Panc1 (cell line): ENCODE results near the gene SLC6A2.

Source experiments
- CTCF ChIP-seq: fragments of 450-650 bp; IDR thresholded peaks from 2 replicates; pipeline ENCODE4 v1.5.1; 2017; ENCODE audit warnings: mild to moderate bottlenecking
- POLR2AphosphoS5 ChIP-seq: IDR thresholded peaks from 2 replicates; pipeline ENCODE4 v1.6.1; 2012; ENCODE audit warnings: mild to moderate bottlenecking, low read depth, low read length, moderate library complexity
- SIN3A ChIP-seq: IDR thresholded peaks from 2 replicates; pipeline ENCODE4 v1.6.1; 2012; ENCODE audit warnings: low read depth, mild to moderate bottlenecking, low read length, moderate library complexity, borderline replicate concordance; ENCODE audit not compliant: insufficient read depth
- TCF7L2 ChIP-seq: IDR thresholded peaks from 2 replicates; pipeline ENCODE4 v1.6.1; 2011; ENCODE audit warnings: mild to moderate bottlenecking, low read depth, low read length, inconsistent platforms
- TF ChIP-seq, protein P1 (sequence below), 2 experiments: IDR thresholded peaks; 2 replicates each; pipeline ENCODE4 v1.6.1; 2011 to 2012; ENCODE audit warnings: low read depth in 2 of 2, control low read depth in 1 of 2, low read length in 1 of 2, mild to moderate bottlenecking in 1 of 2, moderate library complexity in 1 of 2; ENCODE audit not compliant: insufficient read depth in 1 of 2

DNA sequence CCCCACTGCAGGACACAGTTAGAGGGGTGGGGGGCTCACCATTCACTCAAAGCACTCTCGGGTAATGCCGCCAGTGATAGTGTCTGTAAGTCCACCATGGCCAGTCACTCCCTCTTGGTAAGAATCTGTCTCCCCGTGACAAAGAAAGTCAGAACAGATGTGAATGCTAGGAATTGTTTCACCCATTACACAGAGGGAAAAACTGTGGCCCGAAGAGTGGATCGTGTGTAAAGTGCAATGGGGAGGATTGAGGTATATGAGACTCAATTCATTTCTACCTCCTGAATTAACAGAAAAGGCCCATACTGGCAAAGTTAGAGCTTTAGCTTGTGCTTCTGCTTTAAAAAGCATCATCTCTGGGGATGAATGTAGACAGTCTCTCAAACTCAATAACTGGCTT, 17.5 kb upstream of the SLC6A2 start:
- TF ChIP-seq POLR2AphosphoS5 (no peak), CTCF (no peak), SIN3A (no peak), TCF7L2 (no peak)
- TF ChIP-seq, protein P1, sequence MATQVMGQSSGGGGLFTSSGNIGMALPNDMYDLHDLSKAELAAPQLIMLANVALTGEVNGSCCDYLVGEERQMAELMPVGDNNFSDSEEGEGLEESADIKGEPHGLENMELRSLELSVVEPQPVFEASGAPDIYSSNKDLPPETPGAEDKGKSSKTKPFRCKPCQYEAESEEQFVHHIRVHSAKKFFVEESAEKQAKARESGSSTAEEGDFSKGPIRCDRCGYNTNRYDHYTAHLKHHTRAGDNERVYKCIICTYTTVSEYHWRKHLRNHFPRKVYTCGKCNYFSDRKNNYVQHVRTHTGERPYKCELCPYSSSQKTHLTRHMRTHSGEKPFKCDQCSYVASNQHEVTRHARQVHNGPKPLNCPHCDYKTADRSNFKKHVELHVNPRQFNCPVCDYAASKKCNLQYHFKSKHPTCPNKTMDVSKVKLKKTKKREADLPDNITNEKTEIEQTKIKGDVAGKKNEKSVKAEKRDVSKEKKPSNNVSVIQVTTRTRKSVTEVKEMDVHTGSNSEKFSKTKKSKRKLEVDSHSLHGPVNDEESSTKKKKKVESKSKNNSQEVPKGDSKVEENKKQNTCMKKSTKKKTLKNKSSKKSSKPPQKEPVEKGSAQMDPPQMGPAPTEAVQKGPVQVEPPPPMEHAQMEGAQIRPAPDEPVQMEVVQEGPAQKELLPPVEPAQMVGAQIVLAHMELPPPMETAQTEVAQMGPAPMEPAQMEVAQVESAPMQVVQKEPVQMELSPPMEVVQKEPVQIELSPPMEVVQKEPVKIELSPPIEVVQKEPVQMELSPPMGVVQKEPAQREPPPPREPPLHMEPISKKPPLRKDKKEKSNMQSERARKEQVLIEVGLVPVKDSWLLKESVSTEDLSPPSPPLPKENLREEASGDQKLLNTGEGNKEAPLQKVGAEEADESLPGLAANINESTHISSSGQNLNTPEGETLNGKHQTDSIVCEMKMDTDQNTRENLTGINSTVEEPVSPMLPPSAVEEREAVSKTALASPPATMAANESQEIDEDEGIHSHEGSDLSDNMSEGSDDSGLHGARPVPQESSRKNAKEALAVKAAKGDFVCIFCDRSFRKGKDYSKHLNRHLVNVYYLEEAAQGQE (IDR thresholded peaks at IDR 0.05; ENCODE audit: insufficient read depth in 1 of 2, low read depth in 2 of 2, low read length in 1 of 2): no peak
